ENCODE measurements around the gene CENPW. TPM values are rescaled to one million over a fixed set of nuclear protein-coding genes. Genes with fewer than 3 reads are reported as not detected.

CENPW gene
- total RNA-seq, 1 experiment from 2014 or later: 90.4 TPM

DNA sequence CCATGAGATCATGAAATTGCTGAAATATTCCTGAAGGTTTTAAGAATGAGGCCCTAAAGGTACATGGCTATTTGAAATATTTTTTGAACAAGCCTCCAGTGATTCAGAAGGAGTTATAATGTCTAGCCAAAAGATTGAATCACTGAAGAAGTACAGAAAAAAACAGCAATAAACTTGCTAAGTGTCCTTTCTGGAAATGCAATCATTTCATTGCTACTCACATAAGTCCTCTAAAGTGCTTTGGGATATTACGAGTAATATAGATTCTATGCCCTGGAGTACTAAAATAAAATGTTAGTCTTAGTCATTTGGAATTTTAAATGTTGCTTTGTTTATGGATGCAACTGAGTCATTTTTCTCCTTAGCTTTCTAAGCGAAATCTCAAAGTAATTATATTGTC, 32.7 kb downstream of the CENPW start:
- TF ChIP-seq, protein P1, sequence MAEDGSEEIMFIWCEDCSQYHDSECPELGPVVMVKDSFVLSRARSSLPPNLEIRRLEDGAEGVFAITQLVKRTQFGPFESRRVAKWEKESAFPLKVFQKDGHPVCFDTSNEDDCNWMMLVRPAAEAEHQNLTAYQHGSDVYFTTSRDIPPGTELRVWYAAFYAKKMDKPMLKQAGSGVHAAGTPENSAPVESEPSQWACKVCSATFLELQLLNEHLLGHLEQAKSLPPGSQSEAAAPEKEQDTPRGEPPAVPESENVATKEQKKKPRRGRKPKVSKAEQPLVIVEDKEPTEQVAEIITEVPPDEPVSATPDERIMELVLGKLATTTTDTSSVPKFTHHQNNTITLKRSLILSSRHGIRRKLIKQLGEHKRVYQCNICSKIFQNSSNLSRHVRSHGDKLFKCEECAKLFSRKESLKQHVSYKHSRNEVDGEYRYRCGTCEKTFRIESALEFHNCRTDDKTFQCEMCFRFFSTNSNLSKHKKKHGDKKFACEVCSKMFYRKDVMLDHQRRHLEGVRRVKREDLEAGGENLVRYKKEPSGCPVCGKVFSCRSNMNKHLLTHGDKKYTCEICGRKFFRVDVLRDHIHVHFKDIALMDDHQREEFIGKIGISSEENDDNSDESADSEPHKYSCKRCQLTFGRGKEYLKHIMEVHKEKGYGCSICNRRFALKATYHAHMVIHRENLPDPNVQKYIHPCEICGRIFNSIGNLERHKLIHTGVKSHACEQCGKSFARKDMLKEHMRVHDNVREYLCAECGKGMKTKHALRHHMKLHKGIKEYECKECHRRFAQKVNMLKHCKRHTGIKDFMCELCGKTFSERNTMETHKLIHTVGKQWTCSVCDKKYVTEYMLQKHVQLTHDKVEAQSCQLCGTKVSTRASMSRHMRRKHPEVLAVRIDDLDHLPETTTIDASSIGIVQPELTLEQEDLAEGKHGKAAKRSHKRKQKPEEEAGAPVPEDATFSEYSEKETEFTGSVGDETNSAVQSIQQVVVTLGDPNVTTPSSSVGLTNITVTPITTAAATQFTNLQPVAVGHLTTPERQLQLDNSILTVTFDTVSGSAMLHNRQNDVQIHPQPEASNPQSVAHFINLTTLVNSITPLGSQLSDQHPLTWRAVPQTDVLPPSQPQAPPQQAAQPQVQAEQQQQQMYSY (CRISPR knock-in tag; IDR thresholded peaks at IDR 0.05): no peak
- TF ChIP-seq, protein P2, sequence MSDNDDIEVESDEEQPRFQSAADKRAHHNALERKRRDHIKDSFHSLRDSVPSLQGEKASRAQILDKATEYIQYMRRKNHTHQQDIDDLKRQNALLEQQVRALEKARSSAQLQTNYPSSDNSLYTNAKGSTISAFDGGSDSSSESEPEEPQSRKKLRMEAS (CRISPR knock-in tag; IDR thresholded peaks at IDR 0.05): no peak
- TF ChIP-seq MYBL2 (CRISPR knock-in tag; IDR thresholded peaks at IDR 0.05) (no peak), NFATC4 (CRISPR knock-in tag; IDR thresholded peaks at IDR 0.05) (no peak), ZNF423 (CRISPR knock-in tag; IDR thresholded peaks at IDR 0.05) (no peak), CREM (CRISPR knock-in tag; IDR thresholded peaks at IDR 0.05) (no peak), SOX15 (CRISPR knock-in tag; IDR thresholded peaks at IDR 0.05) (no peak), OVOL2 (CRISPR knock-in tag; IDR thresholded peaks at IDR 0.05; ENCODE audit: borderline replicate concordance) (no peak), ZNF263 (CRISPR knock-in tag; IDR thresholded peaks at IDR 0.05; ENCODE audit: low read depth) (no peak), TEAD4 (CRISPR knock-in tag; IDR thresholded peaks at IDR 0.05) (no peak), ZNF396 (CRISPR knock-in tag; IDR thresholded peaks at IDR 0.05; ENCODE audit: borderline replicate concordance) (no peak)
- TF ChIP-seq, protein P3, sequence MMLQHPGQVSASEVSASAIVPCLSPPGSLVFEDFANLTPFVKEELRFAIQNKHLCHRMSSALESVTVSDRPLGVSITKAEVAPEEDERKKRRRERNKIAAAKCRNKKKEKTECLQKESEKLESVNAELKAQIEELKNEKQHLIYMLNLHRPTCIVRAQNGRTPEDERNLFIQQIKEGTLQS (CRISPR knock-in tag; conservative IDR thresholded peaks at IDR 0.05): no peak
- TF ChIP-seq, protein P4, sequence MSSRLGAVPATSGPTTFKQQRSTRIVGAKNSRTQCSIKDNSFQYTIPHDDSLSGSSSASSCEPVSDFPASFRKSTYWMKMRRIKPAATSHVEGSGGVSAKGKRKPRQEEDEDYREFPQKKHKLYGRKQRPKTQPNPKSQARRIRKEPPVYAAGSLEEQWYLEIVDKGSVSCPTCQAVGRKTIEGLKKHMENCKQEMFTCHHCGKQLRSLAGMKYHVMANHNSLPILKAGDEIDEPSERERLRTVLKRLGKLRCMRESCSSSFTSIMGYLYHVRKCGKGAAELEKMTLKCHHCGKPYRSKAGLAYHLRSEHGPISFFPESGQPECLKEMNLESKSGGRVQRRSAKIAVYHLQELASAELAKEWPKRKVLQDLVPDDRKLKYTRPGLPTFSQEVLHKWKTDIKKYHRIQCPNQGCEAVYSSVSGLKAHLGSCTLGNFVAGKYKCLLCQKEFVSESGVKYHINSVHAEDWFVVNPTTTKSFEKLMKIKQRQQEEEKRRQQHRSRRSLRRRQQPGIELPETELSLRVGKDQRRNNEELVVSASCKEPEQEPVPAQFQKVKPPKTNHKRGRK (CRISPR knock-in tag; IDR thresholded peaks at IDR 0.05; ENCODE audit: borderline replicate concordance): no peak
- TF ChIP-seq, protein P5, sequence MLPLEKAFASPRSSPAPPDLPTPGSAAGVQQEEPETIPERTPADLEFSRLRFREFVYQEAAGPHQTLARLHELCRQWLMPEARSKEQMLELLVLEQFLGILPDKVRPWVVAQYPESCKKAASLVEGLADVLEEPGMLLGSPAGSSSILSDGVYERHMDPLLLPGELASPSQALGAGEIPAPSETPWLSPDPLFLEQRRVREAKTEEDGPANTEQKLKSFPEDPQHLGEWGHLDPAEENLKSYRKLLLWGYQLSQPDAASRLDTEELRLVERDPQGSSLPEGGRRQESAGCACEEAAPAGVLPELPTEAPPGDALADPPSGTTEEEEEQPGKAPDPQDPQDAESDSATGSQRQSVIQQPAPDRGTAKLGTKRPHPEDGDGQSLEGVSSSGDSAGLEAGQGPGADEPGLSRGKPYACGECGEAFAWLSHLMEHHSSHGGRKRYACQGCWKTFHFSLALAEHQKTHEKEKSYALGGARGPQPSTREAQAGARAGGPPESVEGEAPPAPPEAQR (CRISPR knock-in tag; IDR thresholded peaks at IDR 0.05): no peak
- TF ChIP-seq, protein P6, sequence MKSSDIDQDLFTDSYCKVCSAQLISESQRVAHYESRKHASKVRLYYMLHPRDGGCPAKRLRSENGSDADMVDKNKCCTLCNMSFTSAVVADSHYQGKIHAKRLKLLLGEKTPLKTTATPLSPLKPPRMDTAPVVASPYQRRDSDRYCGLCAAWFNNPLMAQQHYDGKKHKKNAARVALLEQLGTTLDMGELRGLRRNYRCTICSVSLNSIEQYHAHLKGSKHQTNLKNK (CRISPR knock-in tag; IDR thresholded peaks at IDR 0.05): no peak
- TF ChIP-seq, protein P7, sequence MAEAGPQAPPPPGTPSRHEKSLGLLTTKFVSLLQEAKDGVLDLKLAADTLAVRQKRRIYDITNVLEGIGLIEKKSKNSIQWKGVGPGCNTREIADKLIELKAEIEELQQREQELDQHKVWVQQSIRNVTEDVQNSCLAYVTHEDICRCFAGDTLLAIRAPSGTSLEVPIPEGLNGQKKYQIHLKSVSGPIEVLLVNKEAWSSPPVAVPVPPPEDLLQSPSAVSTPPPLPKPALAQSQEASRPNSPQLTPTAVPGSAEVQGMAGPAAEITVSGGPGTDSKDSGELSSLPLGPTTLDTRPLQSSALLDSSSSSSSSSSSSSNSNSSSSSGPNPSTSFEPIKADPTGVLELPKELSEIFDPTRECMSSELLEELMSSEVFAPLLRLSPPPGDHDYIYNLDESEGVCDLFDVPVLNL (CRISPR knock-in tag; IDR thresholded peaks at IDR 0.05; ENCODE audit: borderline replicate concordance, low read depth): no peak
- TF ChIP-seq, protein P8, sequence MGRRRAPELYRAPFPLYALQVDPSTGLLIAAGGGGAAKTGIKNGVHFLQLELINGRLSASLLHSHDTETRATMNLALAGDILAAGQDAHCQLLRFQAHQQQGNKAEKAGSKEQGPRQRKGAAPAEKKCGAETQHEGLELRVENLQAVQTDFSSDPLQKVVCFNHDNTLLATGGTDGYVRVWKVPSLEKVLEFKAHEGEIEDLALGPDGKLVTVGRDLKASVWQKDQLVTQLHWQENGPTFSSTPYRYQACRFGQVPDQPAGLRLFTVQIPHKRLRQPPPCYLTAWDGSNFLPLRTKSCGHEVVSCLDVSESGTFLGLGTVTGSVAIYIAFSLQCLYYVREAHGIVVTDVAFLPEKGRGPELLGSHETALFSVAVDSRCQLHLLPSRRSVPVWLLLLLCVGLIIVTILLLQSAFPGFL (CRISPR knock-in tag; IDR thresholded peaks at IDR 0.05; ENCODE audit: borderline replicate concordance): no peak
- Mint-ChIP-seq H3K4me1 (peaks cover 9% of the 10 kb centered on the region), H3K9me3 (peaks cover 20% of the 10 kb centered on the region), H3K27ac (no peak overlapping the region), H3K4me3 (no peak overlapping the region), H3K36me3 (peaks cover 12% of the 10 kb centered on the region), H3K27me3 (ENCODE audit: low read depth) (no peaks in the 10 kb centered on the region)
- POLR2A ChIA-PET: no interaction called here
- no peak for DNase-seq (ENCODE audit: low spot score)
- CTCF ChIA-PET: no interaction called here
- ATAC-seq: no peak

All from WTC11 (cell line).